Body of pancreas (tissue), 4 donors: Measurements from ENCODE around the gene PYHIN1. TPM values are rescaled to one million over a fixed set of nuclear protein-coding genes. Genes with fewer than 3 reads are reported as not detected.

Experiments used
- ATAC-seq: fragments of 150-250 bp; one replicate; pipeline ENCODE4 v1.9.1; 2016
- DNase-seq, 4 donors: peaks; one replicate each; pipeline ENCODE4 v3.0.0-alpha.2; 2019
- H3K27ac ChIP-seq, 4 donors: fragments of 200-600 bp; sonication (generic); 1 replicate in 3 of 4; 2 replicates in 1 of 4; pipeline versions ENCODE4 v1.5.1 to v1.6.1; 2016 to 2019; ENCODE audit warnings: mild to moderate bottlenecking in 1 of 4, mixed read lengths in 1 of 4, moderate library complexity in 1 of 4
- H3K27me3 ChIP-seq, 2 donors: fragments of 200-600 bp; sonication (generic); one replicate each; pipeline ENCODE4 v1.6.0; 2016; ENCODE audit warnings: mild to moderate bottlenecking in 1 of 2
- H3K36me3 ChIP-seq, 2 donors: fragments of 200-600 bp; sonication (generic); replicated peaks in 1 of 2; 2 replicates each; pipeline ENCODE4 v1.5.1; 2016; ENCODE audit warnings: low read depth in 2 of 2; ENCODE audit not compliant: insufficient read depth in 1 of 2
- H3K4me1 ChIP-seq: fragments of 200-600 bp; sonication (generic); one replicate; pipeline ENCODE4 v1.6.0; 2016
- H3K4me3 ChIP-seq, 2 donors: fragments of 200-600 bp; sonication (generic); 1 replicate in 1 of 2; 2 replicates in 1 of 2; pipeline ENCODE4 v1.5.1; 2016 to 2019
- H3K9me3 ChIP-seq, 3 donors: fragments of 200-600 bp; sonication (generic); 1 replicate in 2 of 3; 2 replicates in 1 of 3; pipeline ENCODE4 v1.5.1; 2016
- POLR2A ChIP-seq, 3 donors: fragments of 450-650 bp; IDR thresholded peaks; one replicate each; pipeline ENCODE4 v1.6.1; 2016; ENCODE audit warnings: antibody characterized with exemption in 3 of 3, mild to moderate bottlenecking in 2 of 3
- WGBS, 2 donors: methylation state at CpG; one replicate each; pipeline ENCODE4 v1.1.5; 2017; 5-methylcytosine and 5-hydroxymethylcytosine counted together
- intact Hi-C: fragments of 100-400 bp; cut with DNase I; formaldehyde crosslinking; loops from one replicate; pipeline ENCODE4 v1.15.1; 2023
- total RNA-seq, 2 donors: library from RNA; depleted of rRNA; stranded (reverse); fragments of >200 nt; gene quantifications; one replicate each; pipeline ENCODE4 v1.1.0, GENCODE V29; 2016
- TF ChIP-seq, protein P1 (sequence below), 7 experiments: fragments of 450-650 bp in 4 of 7; fragments of 200-600 bp in 3 of 7; sonication (generic) in 3 of 7; IDR thresholded peaks; one replicate each; pipeline ENCODE4 v1.5.1; 2016 to 2019; ENCODE audit warnings: antibody characterized with exemption in 7 of 7

Gene PYHIN1
- total RNA-seq, 2 donors from 2014 or later, result 0.66 to 1.6 TPM

DNA sequence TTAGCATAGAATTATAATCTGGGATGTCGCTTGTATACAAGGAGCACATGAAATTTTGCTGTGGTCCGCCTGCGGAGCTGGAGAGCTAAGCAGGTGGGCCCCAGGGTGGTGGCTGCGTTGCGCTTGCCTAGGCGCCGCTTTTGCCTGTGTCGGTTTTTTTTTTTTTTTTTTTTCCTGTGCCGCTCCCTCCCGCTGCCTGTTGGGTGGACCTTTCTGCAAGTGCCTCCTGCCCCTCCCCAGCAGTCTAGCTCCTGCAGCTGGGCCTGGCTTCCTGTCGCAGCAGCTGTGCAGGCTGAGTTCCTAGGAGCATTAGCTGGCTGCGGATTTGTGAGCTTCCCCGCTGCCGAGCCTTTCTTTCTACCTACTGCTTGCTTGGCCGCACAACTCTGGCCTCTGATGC is 20.6 kb downstream of the PYHIN1 start:
- DNase-seq, result no peak
- Histone ChIP-seq H3K4me1 (no peaks in the 10 kb centered on the region), H3K27ac (no peak overlapping the region), H3K36me3 (no peaks in the 10 kb centered on the region), H3K9me3 (no peaks in the 10 kb centered on the region), H3K4me3 (no peak overlapping the region), H3K27me3 (no peaks in the 10 kb centered on the region)
- no peak for TF ChIP-seq POLR2A (IDR thresholded peaks at IDR 0.05)
- TF ChIP-seq, protein P1, sequence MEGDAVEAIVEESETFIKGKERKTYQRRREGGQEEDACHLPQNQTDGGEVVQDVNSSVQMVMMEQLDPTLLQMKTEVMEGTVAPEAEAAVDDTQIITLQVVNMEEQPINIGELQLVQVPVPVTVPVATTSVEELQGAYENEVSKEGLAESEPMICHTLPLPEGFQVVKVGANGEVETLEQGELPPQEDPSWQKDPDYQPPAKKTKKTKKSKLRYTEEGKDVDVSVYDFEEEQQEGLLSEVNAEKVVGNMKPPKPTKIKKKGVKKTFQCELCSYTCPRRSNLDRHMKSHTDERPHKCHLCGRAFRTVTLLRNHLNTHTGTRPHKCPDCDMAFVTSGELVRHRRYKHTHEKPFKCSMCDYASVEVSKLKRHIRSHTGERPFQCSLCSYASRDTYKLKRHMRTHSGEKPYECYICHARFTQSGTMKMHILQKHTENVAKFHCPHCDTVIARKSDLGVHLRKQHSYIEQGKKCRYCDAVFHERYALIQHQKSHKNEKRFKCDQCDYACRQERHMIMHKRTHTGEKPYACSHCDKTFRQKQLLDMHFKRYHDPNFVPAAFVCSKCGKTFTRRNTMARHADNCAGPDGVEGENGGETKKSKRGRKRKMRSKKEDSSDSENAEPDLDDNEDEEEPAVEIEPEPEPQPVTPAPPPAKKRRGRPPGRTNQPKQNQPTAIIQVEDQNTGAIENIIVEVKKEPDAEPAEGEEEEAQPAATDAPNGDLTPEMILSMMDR (IDR thresholded peaks at IDR 0.05), result no peak
- no peak for ATAC-seq
- intact Hi-C loops, result no loop called here
- WGBS, 2 donors, result 75 to 78% methylated on average over 15 of the region's 15 CpGs

DNA sequence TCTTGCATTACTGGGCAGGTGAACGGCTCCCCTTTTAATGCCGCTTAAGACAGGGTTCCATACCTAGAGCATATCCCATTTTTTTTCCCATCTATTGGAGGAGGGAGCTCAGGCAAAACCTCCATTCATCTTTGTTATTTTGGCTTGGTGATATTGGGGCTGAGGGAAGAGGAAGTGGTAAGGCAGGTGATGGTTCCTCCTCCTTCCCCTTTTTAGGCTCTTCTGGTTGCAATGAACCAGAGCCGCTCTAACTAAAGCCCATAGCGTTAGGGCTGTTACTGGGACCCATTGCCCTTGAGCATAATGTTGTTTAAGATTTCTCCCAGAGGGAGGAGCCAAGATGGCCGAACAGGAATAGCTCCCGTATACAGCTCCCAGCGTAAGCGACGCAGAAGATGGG is 21.1 kb downstream of the PYHIN1 start:
- intact Hi-C loops, result no loop called here
- 86% methylated on average over 9 of the region's 9 CpGs for WGBS, 2 donors
- Histone ChIP-seq H3K27me3 (no peaks in the 10 kb centered on the region), H3K4me3 (no peak overlapping the region), H3K9me3 (no peaks in the 10 kb centered on the region), H3K36me3 (no peaks in the 10 kb centered on the region), H3K4me1 (no peaks in the 10 kb centered on the region), H3K27ac (no peak overlapping the region)
- ATAC-seq (no peak), DNase-seq (no peak)
- TF ChIP-seq, protein P1 (IDR thresholded peaks at IDR 0.05), result no peak
- TF ChIP-seq POLR2A (IDR thresholded peaks at IDR 0.05), result no peak

DNA sequence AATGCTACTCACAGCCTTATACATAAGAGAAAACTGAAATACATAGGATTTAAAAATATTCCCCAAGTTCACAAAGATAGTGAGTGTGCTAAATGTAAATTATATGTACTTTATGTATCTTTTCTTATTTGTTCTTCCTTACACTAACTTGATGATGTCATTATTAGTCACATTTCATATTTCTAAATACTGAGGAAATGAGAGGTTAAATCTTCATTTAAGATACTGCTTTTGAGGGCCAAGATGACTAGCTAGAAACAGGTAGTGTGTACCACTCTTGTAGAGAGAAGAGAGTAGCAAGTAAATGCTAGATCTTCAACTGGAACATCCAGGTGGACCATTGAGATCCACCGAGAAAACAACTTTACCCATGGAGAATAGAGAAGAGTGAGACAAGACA is 29.8 kb downstream of the PYHIN1 start:
- H3K27me3 ChIP-seq, result no peaks in the 10 kb centered on the region
- 45 to 70% methylated on average over 1 of the region's 1 CpG for WGBS, 2 donors
- H3K4me3 ChIP-seq, result no peak overlapping the region
- H3K9me3 ChIP-seq, result no peaks in the 10 kb centered on the region
- TF ChIP-seq, protein P1 (IDR thresholded peaks at IDR 0.05), result no peak
- TF ChIP-seq POLR2A (IDR thresholded peaks at IDR 0.05), result no peak
- no peak overlapping the region for H3K27ac ChIP-seq
- no peaks in the 10 kb centered on the region for H3K36me3 ChIP-seq
- no peaks in the 10 kb centered on the region for H3K4me1 ChIP-seq
- DNase-seq, result no peak
- intact Hi-C loops, result no loop called here
- no peak for ATAC-seq

DNA sequence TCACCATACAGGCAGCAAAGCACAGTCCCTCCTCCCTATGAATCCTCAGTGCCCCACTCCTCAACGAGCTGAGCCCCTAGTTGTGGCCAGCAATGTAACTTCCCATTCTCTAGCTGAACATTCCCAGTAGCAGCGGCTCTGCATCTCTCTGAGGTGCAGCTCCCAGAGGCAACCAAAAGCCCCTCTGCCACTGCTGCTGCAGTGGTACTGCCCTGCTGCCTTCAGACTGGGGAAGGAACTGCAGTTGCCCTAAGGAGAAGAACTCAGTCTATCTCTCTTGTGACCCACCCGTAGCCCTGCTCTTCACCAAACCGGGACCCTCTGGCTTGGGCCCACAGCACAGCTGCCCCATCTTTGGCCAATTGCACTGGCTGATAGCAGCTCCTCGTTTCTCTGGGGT is 31.6 kb downstream of the PYHIN1 start:
- Histone ChIP-seq H3K27me3 (no peaks in the 10 kb centered on the region), H3K27ac (no peak overlapping the region), H3K4me3 (no peak overlapping the region), H3K4me1 (no peaks in the 10 kb centered on the region), H3K9me3 (no peaks in the 10 kb centered on the region), H3K36me3 (no peaks in the 10 kb centered on the region)
- no peak for DNase-seq
- ATAC-seq, result no peak
- intact Hi-C loops, result no loop called here
- TF ChIP-seq, protein P1 (IDR thresholded peaks at IDR 0.05), result no peak
- no peak for TF ChIP-seq POLR2A (IDR thresholded peaks at IDR 0.05)
- 34 to 40% methylated on average over 1 to 5 of the region's 5 CpGs for WGBS, 2 donors

- ATAC-seq, result no peak
- intact Hi-C loops, result no loop called here
- Histone ChIP-seq H3K36me3 (no peaks in the 10 kb centered on the region), H3K27me3 (no peaks in the 10 kb centered on the region), H3K4me1 (no peaks in the 10 kb centered on the region), H3K27ac (no peak overlapping the region), H3K9me3 (no peaks in the 10 kb centered on the region), H3K4me3 (no peak overlapping the region)
- TF ChIP-seq POLR2A (IDR thresholded peaks at IDR 0.05), result no peak
- TF ChIP-seq, protein P1 (IDR thresholded peaks at IDR 0.05), result no peak
- no peak for DNase-seq
- WGBS, 2 donors, result 63 to 68% methylated on average over 3 of the region's 3 CpGs
Measured at GRCh38 chr1:158969166-158969565, 37.8 kb downstream of the PYHIN1 start.
